Activated naive CD4-positive, alpha-beta T cell treated with anti-CD3 and anti-CD28 coated beads for 36 hours (primary cell): Measurements from ENCODE around the gene RAET1L. TPM values are rescaled to one million over a fixed set of nuclear protein-coding genes. Genes with fewer than 3 reads are reported as not detected.
"Not testable (repeated sequence)": the region's sequence is repeated elsewhere in the genome, so short reads cannot be mapped to it uniquely, and the experiment has no call there.

Source experiments
- CTCF ChIA-PET: fragments of 350-600 bp; sonication (Branson Sonifier 250); formaldehyde crosslinking; loops from one replicate; lab custom pipeline; 2021; ENCODE audit warnings: antibody characterized with exemption; lab: Charles Lee
- DNase-seq: peaks from one replicate; pipeline ENCODE4 v3.0.0-alpha.2; 2020
- H3K27ac Mint-ChIP-seq: one replicate; pipeline ENCODE4 v1.8.0; 2021; ENCODE audit warnings: mild to moderate bottlenecking, mixed read lengths
- H3K27me3 Mint-ChIP-seq: one replicate; pipeline ENCODE4 v1.8.0; 2021; ENCODE audit warnings: low read depth, mixed read lengths
- H3K36me3 Mint-ChIP-seq: one replicate; pipeline ENCODE4 v1.8.0; 2021; ENCODE audit warnings: low read depth, mixed read lengths
- H3K4me1 Mint-ChIP-seq: one replicate; pipeline ENCODE4 v1.8.0; 2021; ENCODE audit warnings: low read depth, mixed read lengths
- H3K4me3 Mint-ChIP-seq: one replicate; pipeline ENCODE4 v1.8.0; 2021; ENCODE audit warnings: mild to moderate bottlenecking, moderate library complexity, mixed read lengths
- H3K9me3 Mint-ChIP-seq: one replicate; pipeline ENCODE4 v1.8.0; 2021; ENCODE audit warnings: mixed read lengths
- intact Hi-C: fragments of 100-400 bp; cut with micrococcal nuclease; formaldehyde crosslinking; loops from one replicate; pipeline ENCODE4 v1.15.1; 2023
- total RNA-seq, 2 experiments: library from RNA; stranded (reverse); gene quantifications; one replicate each; pipeline ENCODE4 v1.2.3, GENCODE V29; 2021

Gene RAET1L
- not detected for total RNA-seq

- no peaks in the 10 kb centered on the region for H3K9me3 Mint-ChIP-seq
- CTCF ChIA-PET = interaction anchor here (1.2 kb wide), 1 partner anchor 9 kb away, joined by 6 read pairs; no protein-coding TSS in a partner anchor
- H3K36me3 Mint-ChIP-seq = no peaks in the 10 kb centered on the region
- no peak within 1 kb of the TSS for H3K4me3 Mint-ChIP-seq
- H3K27ac Mint-ChIP-seq = peak within 1 kb of the TSS; percentile 61
- DNase-seq = peak; percentile 78
- H3K4me1 Mint-ChIP-seq = peaks cover 16% of the 10 kb centered on the region
- intact Hi-C loops = loop anchor here (1.0 to 2.0 kb wide), 2 partner anchors 21 to 44 kb away; partner anchors contain the start of gene ULBP3
- H3K27me3 Mint-ChIP-seq = peaks cover 44% of the 10 kb centered on the region
Measured at GRCh38 chr6:150025201-150025917, at the start of gene RAET1L. Gene RAET1L (minus strand): TSS chr6:150025532. CDS start chr6:150025471, 61 bp downstream.

DNA sequence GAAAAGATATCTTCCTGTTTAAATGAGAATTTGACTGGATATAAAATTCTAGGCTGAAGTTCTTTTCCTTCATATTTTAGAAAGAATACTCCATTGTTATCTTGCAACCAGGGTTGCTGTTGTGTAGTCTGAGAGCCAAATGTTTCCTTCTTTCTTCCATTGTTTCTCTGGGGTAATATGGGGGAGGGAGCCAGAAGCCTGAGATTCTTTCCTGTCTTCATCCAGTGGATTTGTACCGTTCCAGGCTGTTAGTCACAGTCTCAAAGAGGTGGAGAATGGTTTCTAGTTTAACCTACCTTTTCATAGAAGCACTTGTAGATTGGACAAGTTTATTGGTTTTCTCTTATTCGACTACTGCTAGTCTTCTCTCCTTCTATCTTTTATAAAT lies 49.7 kb upstream of the RAET1L start:
- no peak for DNase-seq
- intact Hi-C loops = loop anchor here (5.0 kb wide), 2 partner anchors 107 to 522 kb away; partner anchors contain the start of gene PLEKHG1
- H3K27me3 Mint-ChIP-seq = peaks cover 5% of the 10 kb centered on the region
- H3K4me1 Mint-ChIP-seq = peaks cover 10% of the 10 kb centered on the region
- no peak overlapping the region for H3K4me3 Mint-ChIP-seq
- no peaks in the 10 kb centered on the region for H3K36me3 Mint-ChIP-seq
- CTCF ChIA-PET = interaction anchor here (1.0 kb wide), 1 partner anchor 224 kb away, joined by 3 read pairs; no protein-coding TSS in a partner anchor
- no peaks in the 10 kb centered on the region for H3K9me3 Mint-ChIP-seq
- H3K27ac Mint-ChIP-seq = no peak overlapping the region

- H3K4me1 Mint-ChIP-seq, H3K4me3 Mint-ChIP-seq: not testable (repeated sequence)
Measured at GRCh38 chr6:150074396-150075033, 49.2 kb upstream of the RAET1L start.

GRCh38 chr6:150072201-150072600 lies 46.9 kb upstream of the RAET1L start:
- H3K4me1 Mint-ChIP-seq = peaks cover 8% of the 10 kb centered on the region
- no peak overlapping the region for H3K27ac Mint-ChIP-seq
- intact Hi-C loops = no loop called here
- peak; percentile 36 for DNase-seq
- no peak overlapping the region for H3K4me3 Mint-ChIP-seq
- CTCF ChIA-PET = interaction anchor here (0.9 to 1.2 kb wide), 2 partner anchors 745 to 1100 kb away, joined by 3 read pairs; no protein-coding TSS in a partner anchor
- peaks cover 5% of the 10 kb centered on the region for H3K27me3 Mint-ChIP-seq
- no peaks in the 10 kb centered on the region for H3K36me3 Mint-ChIP-seq
- no peaks in the 10 kb centered on the region for H3K9me3 Mint-ChIP-seq

More at GRCh38 chr6:150074396-150075033, 49.2 kb upstream of the RAET1L start:
- DNase-seq, H3K9me3 Mint-ChIP-seq, H3K27ac Mint-ChIP-seq, H3K27me3 Mint-ChIP-seq, H3K36me3 Mint-ChIP-seq: not testable (repeated sequence)
- intact Hi-C loops = loop anchor here (5.0 kb wide), 2 partner anchors 108 to 523 kb away; partner anchors contain the start of gene PLEKHG1
- CTCF ChIA-PET = interaction anchor here (0.8 to 1.0 kb wide), 3 partner anchors 224 to 743 kb away, joined by 3 to 4 read pairs (median 3); no protein-coding TSS in a partner anchor

DNA sequence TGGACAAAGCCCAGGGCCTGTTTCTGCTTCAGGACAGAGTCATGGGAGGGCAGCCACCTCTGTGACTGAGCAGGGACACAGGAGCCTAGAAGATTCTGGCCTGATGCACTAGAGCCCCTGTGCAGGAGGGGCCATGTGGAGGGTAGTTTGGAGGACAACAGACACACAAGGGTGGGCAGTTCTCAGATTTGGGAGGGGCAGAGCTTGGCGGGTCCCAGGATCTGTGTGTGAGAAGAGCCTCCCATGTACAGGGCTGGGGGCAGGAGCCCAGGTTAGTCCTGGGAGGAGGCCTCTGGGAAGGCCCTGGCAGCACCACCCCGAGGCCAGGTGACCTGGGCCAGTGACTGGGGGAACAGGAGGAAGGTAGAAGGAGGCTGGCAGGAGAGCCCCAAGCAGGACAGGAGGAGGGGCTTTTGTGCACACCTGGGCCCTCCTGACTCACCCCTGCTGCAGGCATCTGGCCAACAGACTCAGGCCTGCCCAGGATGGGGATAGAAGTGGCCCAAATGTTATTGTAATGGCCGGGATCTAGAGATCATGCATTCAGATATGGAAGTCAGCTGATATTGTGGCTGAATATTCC lies 45.0 kb upstream of the RAET1L start:
- intact Hi-C loops = no loop called here
- H3K27me3 Mint-ChIP-seq = peaks cover 2% of the 10 kb centered on the region
- no peak for DNase-seq
- CTCF ChIA-PET = interaction anchor here (0.6 to 3.4 kb wide), 22 partner anchors 10 to 747 kb away, joined by 3 to 45 read pairs (median 5); no protein-coding TSS in a partner anchor
- peaks cover 4% of the 10 kb centered on the region for H3K4me1 Mint-ChIP-seq
- H3K9me3 Mint-ChIP-seq = no peaks in the 10 kb centered on the region
- no peaks in the 10 kb centered on the region for H3K36me3 Mint-ChIP-seq
- no peak overlapping the region for H3K27ac Mint-ChIP-seq
- no peak overlapping the region for H3K4me3 Mint-ChIP-seq

- H3K27me3 Mint-ChIP-seq = peaks cover 2% of the 10 kb centered on the region
- CTCF ChIA-PET = interaction anchor here (1.3 to 3.4 kb wide), 4 partner anchors 10 to 746 kb away, joined by 4 to 45 read pairs (median 10); no protein-coding TSS in a partner anchor
- H3K4me3 Mint-ChIP-seq = no peak overlapping the region
- no peak for DNase-seq
- no peaks in the 10 kb centered on the region for H3K36me3 Mint-ChIP-seq
- no peak overlapping the region for H3K27ac Mint-ChIP-seq
- no peaks in the 10 kb centered on the region for H3K9me3 Mint-ChIP-seq
- H3K4me1 Mint-ChIP-seq = peaks cover 4% of the 10 kb centered on the region
- intact Hi-C loops = loop anchor here (1.0 kb wide), 4 partner anchors 44 to 135 kb away; partner anchors contain the start of gene RAET1L
Measured at GRCh38 chr6:150069706-150070105, 44.4 kb upstream of the RAET1L start.

GRCh38 chr6:150068720-150069648 lies 43.7 kb upstream of the RAET1L start, which contains the start of gene ULBP3:
Gene ULBP3 (minus strand): TSS chr6:150069121. CDS start chr6:150069066, 55 bp downstream.
- Mint-ChIP-seq H3K9me3 (no peaks in the 10 kb centered on the region), H3K4me1 (peaks cover 4% of the 10 kb centered on the region), H3K36me3 (no peaks in the 10 kb centered on the region), H3K4me3 (peak within 1 kb of the TSS; percentile 72), H3K27me3 (peaks cover 2% of the 10 kb centered on the region), H3K27ac (no peak within 1 kb of the TSS)
- peak; percentile 83 for DNase-seq
- intact Hi-C loops = loop anchor here (1.0 kb wide), 4 partner anchors 44 to 135 kb away; partner anchors contain the start of gene RAET1L
- CTCF ChIA-PET = interaction anchor here (3.4 kb wide), 1 partner anchor 15 kb away, joined by 45 read pairs; no protein-coding TSS in a partner anchor

DNA sequence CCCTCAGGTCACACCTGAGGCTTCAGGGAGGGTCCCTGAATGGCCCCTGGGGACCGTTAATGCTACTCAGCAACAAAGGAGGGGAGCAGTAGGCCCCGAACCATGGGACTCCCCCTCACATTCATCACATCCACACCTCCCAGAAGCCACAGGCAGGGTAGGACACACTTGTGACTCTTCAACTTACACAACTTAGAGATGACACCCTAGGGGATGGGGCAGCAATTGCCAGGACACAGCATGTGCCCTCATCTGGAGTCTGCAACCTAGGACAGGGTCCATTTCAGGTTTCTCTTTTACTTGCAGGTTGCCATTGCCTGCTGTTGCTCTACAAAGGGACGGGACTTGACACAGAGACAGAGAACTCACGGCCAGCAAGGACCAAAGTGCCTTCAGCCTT lies 42.8 kb upstream of the RAET1L start:
- CTCF ChIA-PET = interaction anchor here (0.6 to 1.5 kb wide), 4 partner anchors 9 to 298 kb away, joined by 3 read pairs; no protein-coding TSS in a partner anchor
- Mint-ChIP-seq H3K36me3 (no peaks in the 10 kb centered on the region), H3K9me3 (no peaks in the 10 kb centered on the region), H3K4me3 (peak overlapping the region; percentile 72), H3K4me1 (peaks cover 4% of the 10 kb centered on the region), H3K27ac (no peak overlapping the region), H3K27me3 (peaks cover 2% of the 10 kb centered on the region)
- intact Hi-C loops = no loop called here
- DNase-seq = peak; percentile 35

- H3K27me3 Mint-ChIP-seq = peaks cover 3% of the 10 kb centered on the region
- H3K27ac Mint-ChIP-seq = no peak overlapping the region
- no peaks in the 10 kb centered on the region for H3K36me3 Mint-ChIP-seq
- no peak for DNase-seq
- no peak overlapping the region for H3K4me3 Mint-ChIP-seq
- peaks cover 4% of the 10 kb centered on the region for H3K4me1 Mint-ChIP-seq
- H3K9me3 Mint-ChIP-seq = no peaks in the 10 kb centered on the region
- CTCF ChIA-PET = interaction anchor here (1.5 kb wide), 1 partner anchor 11 kb away, joined by 6 read pairs; no protein-coding TSS in a partner anchor
- intact Hi-C loops = no loop called here
Measured at GRCh38 chr6:150065083-150065482, 39.8 kb upstream of the RAET1L start.

DNA sequence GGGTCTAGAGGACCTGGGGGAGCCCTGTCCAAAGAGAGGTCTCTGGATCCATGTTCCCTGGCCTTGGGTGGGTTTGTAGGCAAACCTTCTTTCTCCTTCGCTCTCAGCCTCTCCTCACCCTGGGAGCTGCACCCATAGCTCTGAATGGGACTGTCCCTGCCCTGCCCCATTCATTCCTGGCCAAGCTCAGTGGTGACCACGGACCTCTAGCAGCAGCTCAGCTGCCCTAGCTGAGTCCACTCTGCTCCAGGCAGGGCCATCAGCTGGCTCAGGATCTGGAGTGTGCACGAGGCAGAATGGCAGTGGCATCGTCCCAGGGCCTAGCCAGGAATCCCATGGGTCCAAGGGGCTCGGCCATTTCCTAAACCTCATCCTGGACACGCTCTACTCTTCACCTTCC lies 38.3 kb upstream of the RAET1L start:
- Mint-ChIP-seq H3K27me3 (peaks cover 8% of the 10 kb centered on the region), H3K27ac (no peak overlapping the region), H3K4me1 (peaks cover 5% of the 10 kb centered on the region), H3K4me3 (no peak overlapping the region), H3K9me3 (no peaks in the 10 kb centered on the region), H3K36me3 (no peaks in the 10 kb centered on the region)
- CTCF ChIA-PET = no interaction called here
- intact Hi-C loops = no loop called here
- DNase-seq = no peak

DNA sequence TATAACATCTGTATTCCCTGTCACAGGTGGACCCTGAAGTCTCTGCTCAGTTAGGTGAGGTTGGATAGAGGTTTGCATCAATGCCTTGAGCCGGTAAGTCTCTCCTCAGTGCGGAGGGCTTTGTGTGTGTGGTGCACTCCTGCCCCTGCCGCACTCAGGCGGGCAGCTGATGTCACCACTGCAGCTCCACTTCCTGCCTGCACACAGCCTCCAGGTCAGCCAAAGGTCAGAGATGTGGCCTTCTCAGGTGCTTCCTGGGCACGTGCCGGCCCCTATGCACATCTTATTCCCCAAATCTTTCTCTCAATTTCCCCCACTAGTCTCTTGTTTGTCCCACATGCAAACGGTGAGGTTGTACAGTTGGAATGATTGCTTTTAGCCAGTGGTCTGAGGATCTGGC lies 34.6 kb upstream of the RAET1L start:
- peaks cover 24% of the 10 kb centered on the region for H3K27me3 Mint-ChIP-seq
- H3K4me3 Mint-ChIP-seq, H3K27ac Mint-ChIP-seq, H3K9me3 Mint-ChIP-seq, H3K36me3 Mint-ChIP-seq, intact Hi-C loops, H3K4me1 Mint-ChIP-seq, CTCF ChIA-PET: not testable (repeated sequence)
- peak; percentile 20 for DNase-seq
